PC-3 (cell line): Measurements from ENCODE around the gene PAFAH1B2. TPM values are rescaled to one million over a fixed set of nuclear protein-coding genes. Genes with fewer than 3 reads are reported as not detected.

ENCODE experiments used
- ATAC-seq: fragments of 200-7000 bp; cut with Tn5 transposase; 2 replicates; pipeline ENCODE4 v1.9.1; 2020; ENCODE audit warnings: mild to moderate bottlenecking, moderate library complexity
- BruUV-seq: library from RNA; stranded (reverse); fragments of 400-500 nt; replicated peaks from 2 replicates; lab custom pipeline; 2021; lab: Mats Ljungman, UMichigan
- CTCF ChIA-PET: fragments of 300-600 bp; sonication (Branson Sonifier 250); formaldehyde crosslinking; loops from one replicate; lab custom pipeline; 2022; ENCODE audit warnings: antibody characterized with exemption; lab: Charles Lee
- POLR2A ChIA-PET: fragments of 300-600 bp; sonication (Branson Sonifier 250); formaldehyde crosslinking; loops from one replicate; lab custom pipeline; 2022; ENCODE audit warnings: antibody characterized with exemption; ENCODE audit not compliant: unreplicated experiment; lab: Charles Lee
- DNase-seq: peaks from one replicate; pipeline ENCODE4 v3.0.0-alpha.2; 2015
- H2AFZ ChIP-seq: fragments of 300-600 bp; sonication (generic); 2 replicates; pipeline ENCODE4 v1.6.0; 2016; ENCODE audit warnings: antibody characterized with exemption, low read length
- H3F3A ChIP-seq: fragments of 300-600 bp; sonication (generic); one replicate; pipeline ENCODE4 v1.6.0; 2017; ENCODE audit warnings: antibody characterized with exemption, low read length, control low read depth, mild to moderate bottlenecking; ENCODE audit not compliant: unreplicated experiment
- H3K27ac ChIP-seq: fragments of 300-600 bp; sonication (generic); 2 replicates; pipeline ENCODE4 v1.5.1; 2016; ENCODE audit warnings: mild to moderate bottlenecking, low read length
- H3K27me3 ChIP-seq: fragments of 300-600 bp; sonication (generic); 2 replicates; pipeline ENCODE4 v1.6.1; 2016; ENCODE audit warnings: low read length, mixed read lengths
- H3K36me3 ChIP-seq: fragments of 300-600 bp; sonication (generic); 2 replicates; pipeline ENCODE4 v1.6.1; 2016; ENCODE audit warnings: low read depth, mixed run types, low read length, mixed read lengths
- H3K4me1 ChIP-seq: fragments of 300-600 bp; sonication (generic); 2 replicates; pipeline ENCODE4 v1.5.1; 2016; ENCODE audit warnings: low read length; ENCODE audit not compliant: insufficient read depth
- H3K4me2 ChIP-seq: fragments of 300-600 bp; sonication (generic); 2 replicates; pipeline ENCODE4 v1.6.0; 2016; ENCODE audit warnings: low read length
- H3K4me3 ChIP-seq: fragments of 300-600 bp; sonication (generic); 2 replicates; pipeline ENCODE4 v1.5.1; 2016; ENCODE audit warnings: mild to moderate bottlenecking, low read length, mixed read lengths
- H3K79me2 ChIP-seq: fragments of 300-600 bp; sonication (generic); 2 replicates; pipeline ENCODE4 v1.6.1; 2017; ENCODE audit warnings: low read length, mixed read lengths
- H3K9ac ChIP-seq: fragments of 300-600 bp; sonication (generic); 2 replicates; pipeline ENCODE4 v1.6.0; 2016; ENCODE audit warnings: mild to moderate bottlenecking, low read length
- H3K9me2 ChIP-seq: fragments of 300-600 bp; sonication (generic); replicated peaks from 2 replicates; pipeline ENCODE4 v1.6.1; 2016; ENCODE audit warnings: mixed run types, low read length, mixed read lengths
- H3K9me3 ChIP-seq: fragments of 300-600 bp; sonication (generic); 2 replicates; pipeline ENCODE4 v1.6.1; 2016; ENCODE audit warnings: low read length, mixed read lengths
- H4K20me1 ChIP-seq: fragments of 300-600 bp; sonication (generic); 2 replicates; pipeline ENCODE4 v1.6.1; 2016; ENCODE audit warnings: low read length, mixed read lengths
- CTCF ChIP-seq: fragments of 300-600 bp; sonication (generic); conservative IDR thresholded peaks from 2 replicates; pipeline ENCODE4 v1.5.1; 2017; ENCODE audit warnings: antibody characterized with exemption, low read depth, mild to moderate bottlenecking, low read length
- EZH2 ChIP-seq: fragments of 300-600 bp; sonication (generic); IDR thresholded peaks from one replicate; pipeline ENCODE4 v1.6.1; 2017; ENCODE audit warnings: antibody characterized with exemption, mild to moderate bottlenecking, low read length; ENCODE audit not compliant: unreplicated experiment
- EZH2phosphoT487 ChIP-seq: fragments of 300-600 bp; sonication (generic); IDR thresholded peaks from 2 replicates; pipeline ENCODE4 v1.6.1; 2018; ENCODE audit warnings: mild to moderate bottlenecking, antibody characterized with exemption, low read length, borderline replicate concordance
- intact Hi-C: fragments of 100-400 bp; cut with micrococcal nuclease; formaldehyde crosslinking; loops from 2 replicates; pipeline ENCODE4 v1.9.0; 2023
- total RNA-seq: library from RNA; depleted of rRNA; stranded (reverse); fragments of >200 nt; gene quantifications from 2 replicates; pipeline ENCODE4 v1.2.3, GENCODE V29; 2014

PAFAH1B2 gene
- total RNA-seq, 1 experiment from 2014 or later, result 91.6 TPM

GRCh38 chr11:117194267-117194666, 50.2 kb downstream of the PAFAH1B2 start:
- Histone ChIP-seq H2AFZ (no peak overlapping the region), H3K4me2 (no peak overlapping the region), H3K9me2 (no peaks in the 10 kb centered on the region), H3K9me3 (no peaks in the 10 kb centered on the region), H3K36me3 (no peaks in the 10 kb centered on the region), H3K79me2 (no peaks in the 10 kb centered on the region), H3K4me3 (no peak overlapping the region), H3F3A (no peaks in the 10 kb centered on the region), H4K20me1 (no peaks in the 10 kb centered on the region), H3K4me1 (peaks cover 5% of the 10 kb centered on the region; the same call in 1 of the 2 replicates), H3K27ac (no peak overlapping the region), H3K9ac (no peak overlapping the region), H3K27me3 (no peaks in the 10 kb centered on the region)
- ATAC-seq, result no peak
- POLR2A ChIA-PET, result interaction anchor here (0.7 kb wide), 1 partner anchor 16 kb away, joined by 4 read pairs; the partner anchor contains the start of gene SIDT2
- no TSS peak for BruUV-seq
- intact Hi-C loops, result no loop called here
- TF ChIP-seq EZH2, result no peak
- no peak for DNase-seq
- CTCF ChIA-PET, result no interaction called here

GRCh38 chr11:117195258-117195657, 51.2 kb downstream of the PAFAH1B2 start:
- H3K9ac ChIP-seq, result no peak overlapping the region
- no peaks in the 10 kb centered on the region for H3K36me3 ChIP-seq
- no peaks in the 10 kb centered on the region for H3F3A ChIP-seq
- no peak overlapping the region for H3K4me3 ChIP-seq
- ChIA-PET POLR2A (interaction anchor here (0.7 kb wide), 1 partner anchor 342 kb away, joined by 9 read pairs; no protein-coding TSS in a partner anchor), CTCF (no interaction called here)
- ATAC-seq (no peak), DNase-seq (no peak)
- TF ChIP-seq EZH2 (no peak), EZH2phosphoT487 (no peak), CTCF (no peak)
- H3K4me2 ChIP-seq, result no peak overlapping the region
- no TSS peak for BruUV-seq
- no peaks in the 10 kb centered on the region for H3K27me3 ChIP-seq
- H3K9me2 ChIP-seq, result no peaks in the 10 kb centered on the region
- H3K9me3 ChIP-seq, result no peaks in the 10 kb centered on the region
- peaks cover 5% of the 10 kb centered on the region; the same call in 1 of the 2 replicates for H3K4me1 ChIP-seq
- no peak overlapping the region for H3K27ac ChIP-seq
- no peaks in the 10 kb centered on the region for H3K79me2 ChIP-seq
- no peak overlapping the region for H2AFZ ChIP-seq
- intact Hi-C loops, result no loop called here
- no peaks in the 10 kb centered on the region for H4K20me1 ChIP-seq

GRCh38 chr11:117195761-117196160, 51.7 kb downstream of the PAFAH1B2 start:
- Histone ChIP-seq H3K9me3 (no peaks in the 10 kb centered on the region), H3K4me3 (no peak overlapping the region), H3K9me2 (no peaks in the 10 kb centered on the region), H3F3A (no peaks in the 10 kb centered on the region), H3K27me3 (no peaks in the 10 kb centered on the region), H3K27ac (no peak overlapping the region), H3K36me3 (no peaks in the 10 kb centered on the region), H3K79me2 (no peaks in the 10 kb centered on the region), H4K20me1 (no peaks in the 10 kb centered on the region), H3K4me1 (peaks cover 5% of the 10 kb centered on the region; the same call in 1 of the 2 replicates), H3K9ac (no peak overlapping the region), H3K4me2 (no peak overlapping the region), H2AFZ (no peak overlapping the region)
- DNase-seq (no peak), ATAC-seq (no peak)
- CTCF ChIA-PET, result no interaction called here
- no peak for TF ChIP-seq EZH2phosphoT487
- TF ChIP-seq EZH2, result no peak
- no peak for TF ChIP-seq CTCF
- POLR2A ChIA-PET, result no interaction called here
- intact Hi-C loops, result no loop called here
- BruUV-seq, result no TSS peak
